ENCODE results near the gene INKA1.

DNA sequence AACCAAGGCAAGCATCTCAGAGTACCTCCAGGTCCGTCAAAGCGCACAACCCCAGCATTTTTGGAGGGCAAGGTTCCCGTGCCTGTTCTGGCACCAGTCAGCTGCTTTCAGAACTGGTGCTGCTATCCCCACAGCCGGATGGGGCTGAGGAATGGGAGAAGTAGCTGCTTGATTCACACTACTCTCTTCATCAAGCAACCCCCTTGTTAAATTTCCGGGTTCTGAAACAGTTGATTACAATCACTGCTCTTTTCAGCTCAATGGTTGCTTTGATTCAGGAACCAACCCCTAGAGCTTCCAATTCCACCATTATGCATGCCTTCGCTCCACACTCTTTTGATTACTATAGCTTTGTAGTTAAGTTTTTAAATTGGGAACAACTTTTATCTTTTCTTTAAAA lies 23.0 kb downstream of the INKA1 start:
- TF ChIP-seq CTCF (IDR thresholded peaks at IDR 0.05) (no peak), POLR2A (IDR thresholded peaks at IDR 0.05) (no peak)
